HFF-Myc (cell line): ENCODE results near the gene MBNL3.

Experiments
- DNase-seq: peaks from one replicate; pipeline ENCODE4 v3.0.0-alpha.2; 2011; ENCODE audit warnings: low read depth; ENCODE audit errors: extremely low read depth
- H3K4me3 ChIP-seq: replicated peaks from 2 replicates; pipeline ENCODE4 v1.5.1; 2011; ENCODE audit warnings: low read depth, mild to moderate bottlenecking, control low read depth, low read length
- TF ChIP-seq, protein P1 (sequence below): IDR thresholded peaks from 2 replicates; pipeline ENCODE4 v1.5.1; 2012; ENCODE audit warnings: mild to moderate bottlenecking, low read depth, low read length, control low read depth; ENCODE audit errors: missing control alignments

The MBNL3 gene

GRCh38 chrX:132393085-132393484 is 95.8 kb downstream of the MBNL3 start:
- DNase-seq = no peak
- no peak overlapping the region for H3K4me3 ChIP-seq
- TF ChIP-seq, protein P1, sequence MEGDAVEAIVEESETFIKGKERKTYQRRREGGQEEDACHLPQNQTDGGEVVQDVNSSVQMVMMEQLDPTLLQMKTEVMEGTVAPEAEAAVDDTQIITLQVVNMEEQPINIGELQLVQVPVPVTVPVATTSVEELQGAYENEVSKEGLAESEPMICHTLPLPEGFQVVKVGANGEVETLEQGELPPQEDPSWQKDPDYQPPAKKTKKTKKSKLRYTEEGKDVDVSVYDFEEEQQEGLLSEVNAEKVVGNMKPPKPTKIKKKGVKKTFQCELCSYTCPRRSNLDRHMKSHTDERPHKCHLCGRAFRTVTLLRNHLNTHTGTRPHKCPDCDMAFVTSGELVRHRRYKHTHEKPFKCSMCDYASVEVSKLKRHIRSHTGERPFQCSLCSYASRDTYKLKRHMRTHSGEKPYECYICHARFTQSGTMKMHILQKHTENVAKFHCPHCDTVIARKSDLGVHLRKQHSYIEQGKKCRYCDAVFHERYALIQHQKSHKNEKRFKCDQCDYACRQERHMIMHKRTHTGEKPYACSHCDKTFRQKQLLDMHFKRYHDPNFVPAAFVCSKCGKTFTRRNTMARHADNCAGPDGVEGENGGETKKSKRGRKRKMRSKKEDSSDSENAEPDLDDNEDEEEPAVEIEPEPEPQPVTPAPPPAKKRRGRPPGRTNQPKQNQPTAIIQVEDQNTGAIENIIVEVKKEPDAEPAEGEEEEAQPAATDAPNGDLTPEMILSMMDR = no peak

DNA sequence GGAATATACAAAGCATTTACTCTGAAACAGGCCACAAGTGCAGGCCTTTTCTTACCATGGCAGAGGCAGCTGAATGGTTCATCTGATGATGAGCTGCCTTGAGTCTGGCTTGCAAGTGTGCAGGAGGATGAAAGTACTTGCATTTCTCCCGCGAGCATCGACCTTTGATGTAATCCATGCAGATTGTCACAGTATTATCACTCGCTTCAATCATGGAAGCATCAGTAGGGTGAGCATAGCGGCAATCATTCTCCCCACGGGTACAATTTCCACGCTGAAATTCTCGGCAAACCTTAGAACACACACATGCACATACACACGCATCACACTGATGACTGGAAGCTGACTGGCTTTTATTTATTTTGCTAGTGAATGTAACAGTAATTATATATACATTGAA is 98.0 kb downstream of the MBNL3 start:
- no peak for DNase-seq
- H3K4me3 ChIP-seq = no peak overlapping the region
- TF ChIP-seq, protein P1 = no peak

GRCh38 chrX:132389480-132389879 is 99.4 kb downstream of the MBNL3 start:
- TF ChIP-seq, protein P1 = no peak

DNA sequence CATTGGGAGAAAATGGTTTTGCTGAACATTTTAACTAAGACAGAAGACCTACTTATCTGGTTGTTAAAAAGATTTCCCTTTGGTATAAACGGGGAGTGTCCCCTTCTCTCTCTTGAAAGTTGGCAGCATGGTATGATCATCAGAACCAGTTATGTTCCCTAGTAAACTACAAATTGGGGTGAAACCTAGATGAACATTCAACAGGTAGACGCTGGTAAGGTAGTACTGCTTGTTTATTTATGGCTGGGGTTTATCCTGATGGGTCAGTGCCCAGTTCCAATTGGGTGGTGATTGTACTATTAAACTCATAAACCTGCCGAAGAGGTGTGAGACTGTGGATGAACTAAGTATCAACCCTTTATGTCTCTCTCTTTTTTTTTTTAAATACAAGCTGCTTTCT is 100.5 kb downstream of the MBNL3 start:
- no peak overlapping the region for H3K4me3 ChIP-seq
- TF ChIP-seq, protein P1 = no peak
- no peak for DNase-seq

More at GRCh38 chrX:132389480-132389879, 99.4 kb downstream of the MBNL3 start:
- H3K4me3 ChIP-seq = no peak overlapping the region
- DNase-seq = no peak

- H3K4me3 ChIP-seq = no peak overlapping the region
- TF ChIP-seq, protein P1 = no peak
- DNase-seq = no peak
These were observed 104.5 kb downstream of the MBNL3 start for GRCh38 chrX:132384301-132384700.

DNA sequence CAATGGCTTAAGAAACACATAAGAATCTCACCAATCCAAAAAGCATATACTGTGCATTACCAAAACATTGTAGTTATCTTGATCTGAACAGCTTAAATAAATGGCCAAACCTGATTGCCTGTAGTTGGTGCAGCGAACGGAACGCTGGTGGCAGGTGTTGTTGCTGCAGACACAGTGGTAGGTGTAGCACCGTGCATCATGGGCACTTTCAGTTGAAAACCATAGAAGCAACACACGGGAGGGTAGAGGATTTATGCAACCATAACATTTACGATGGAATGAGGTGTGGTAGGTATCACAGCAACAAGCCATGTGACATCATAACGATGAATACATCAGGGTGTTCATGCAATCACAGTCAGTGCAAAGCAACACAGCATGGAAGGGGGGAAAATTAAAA is 106.8 kb downstream of the MBNL3 start:
- TF ChIP-seq, protein P1 = no peak
- DNase-seq = no peak

GRCh38 chrX:132378281-132378680 is 110.6 kb downstream of the MBNL3 start:
- TF ChIP-seq, protein P1 = no peak
- H3K4me3 ChIP-seq = no peak overlapping the region
- no peak for DNase-seq

More for the DNA sequence above, 106.8 kb downstream of the MBNL3 start:
- H3K4me3 ChIP-seq = no peak overlapping the region
